Choroid plexus epithelial cell (primary cell): ENCODE measurements around the gene UGP2.
A peak's percentile ranks its signal among the peaks of the same experiment; 100 is the strongest.

ENCODE experiments used
- DNase-seq: peaks from one replicate; pipeline ENCODE4 v3.0.0-alpha.2; 2010; ENCODE audit warnings: low read depth
- H3K4me3 ChIP-seq: 2 replicates; pipeline ENCODE4 v1.5.1; 2011; ENCODE audit warnings: low read depth, mild to moderate bottlenecking, control low read depth, low read length, moderate library complexity
- TF ChIP-seq, protein P1 (sequence below): conservative IDR thresholded peaks from 2 replicates; pipeline ENCODE4 v1.5.1; 2011; ENCODE audit warnings: low read depth, mild to moderate bottlenecking, control low read depth, inconsistent platforms, low read length, moderate library complexity

UGP2 gene

GRCh38 chr2:63840081-63840784 is 1.5 kb upstream of the UGP2 start:
- H3K4me3 ChIP-seq, result peak overlapping the region; percentile 82
- TF ChIP-seq, protein P1, sequence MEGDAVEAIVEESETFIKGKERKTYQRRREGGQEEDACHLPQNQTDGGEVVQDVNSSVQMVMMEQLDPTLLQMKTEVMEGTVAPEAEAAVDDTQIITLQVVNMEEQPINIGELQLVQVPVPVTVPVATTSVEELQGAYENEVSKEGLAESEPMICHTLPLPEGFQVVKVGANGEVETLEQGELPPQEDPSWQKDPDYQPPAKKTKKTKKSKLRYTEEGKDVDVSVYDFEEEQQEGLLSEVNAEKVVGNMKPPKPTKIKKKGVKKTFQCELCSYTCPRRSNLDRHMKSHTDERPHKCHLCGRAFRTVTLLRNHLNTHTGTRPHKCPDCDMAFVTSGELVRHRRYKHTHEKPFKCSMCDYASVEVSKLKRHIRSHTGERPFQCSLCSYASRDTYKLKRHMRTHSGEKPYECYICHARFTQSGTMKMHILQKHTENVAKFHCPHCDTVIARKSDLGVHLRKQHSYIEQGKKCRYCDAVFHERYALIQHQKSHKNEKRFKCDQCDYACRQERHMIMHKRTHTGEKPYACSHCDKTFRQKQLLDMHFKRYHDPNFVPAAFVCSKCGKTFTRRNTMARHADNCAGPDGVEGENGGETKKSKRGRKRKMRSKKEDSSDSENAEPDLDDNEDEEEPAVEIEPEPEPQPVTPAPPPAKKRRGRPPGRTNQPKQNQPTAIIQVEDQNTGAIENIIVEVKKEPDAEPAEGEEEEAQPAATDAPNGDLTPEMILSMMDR, result no peak
- peak; percentile 43 for DNase-seq

DNA sequence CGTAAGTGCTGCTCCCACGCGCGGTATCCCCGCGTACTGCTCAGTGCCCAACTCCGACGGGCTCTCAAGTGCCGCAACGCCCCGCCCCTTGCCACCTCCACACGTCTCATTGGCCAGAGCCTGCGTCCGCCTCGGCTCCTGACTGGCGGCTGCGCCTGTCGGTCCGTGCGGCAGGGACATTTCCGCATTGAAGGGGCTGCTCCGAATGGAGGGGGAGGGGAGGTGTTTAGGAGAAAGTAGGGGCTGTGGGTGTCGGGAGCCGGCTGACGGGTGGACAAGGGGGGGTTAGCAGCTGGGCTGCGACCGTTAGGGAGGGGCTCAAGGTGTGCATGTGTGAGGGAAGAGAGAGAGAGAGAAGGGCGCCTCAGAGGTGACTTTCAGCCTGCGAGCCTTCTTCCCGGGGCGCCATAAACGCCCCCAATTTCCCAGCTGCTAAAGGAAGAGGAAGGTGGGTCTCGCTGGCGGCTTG is 877 bp upstream of the UGP2 start:
- peak overlapping the region; percentile 82 for H3K4me3 ChIP-seq
- peak; percentile 99 for DNase-seq
- TF ChIP-seq, protein P1, result no peak

GRCh38 chr2:63842149-63843061 is 709 bp downstream of the UGP2 start:
- peak; percentile 88 for DNase-seq
- TF ChIP-seq, protein P1, result no peak
- H3K4me3 ChIP-seq, result peak overlapping the region; percentile 82

DNA sequence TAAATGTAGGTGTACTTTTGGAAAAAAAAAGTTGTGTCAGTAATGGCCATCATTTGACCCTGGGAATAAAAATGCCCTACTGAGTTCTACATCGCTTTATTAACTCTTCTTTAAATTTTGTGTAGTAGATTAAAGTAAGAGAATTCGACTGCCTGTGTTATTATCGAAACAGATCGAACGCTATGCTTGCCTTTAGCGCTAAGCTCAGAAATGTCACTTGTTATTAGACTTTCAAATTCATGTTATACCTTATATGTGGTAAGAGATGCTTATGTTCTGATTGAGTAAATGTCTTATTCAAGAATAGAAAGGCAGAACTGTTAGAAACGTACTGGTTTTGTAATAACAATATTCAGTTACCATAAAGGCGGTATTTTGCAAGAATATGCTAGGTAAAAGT is 1.4 kb downstream of the UGP2 start:
- TF ChIP-seq, protein P1, result no peak
- H3K4me3 ChIP-seq, result peak overlapping the region; percentile 82
- DNase-seq, result no peak

GRCh38 chr2:63843791-63844190 is 2.1 kb downstream of the UGP2 start:
- TF ChIP-seq, protein P1, result no peak
- H3K4me3 ChIP-seq, result peak overlapping the region; percentile 82
- DNase-seq, result no peak

DNA sequence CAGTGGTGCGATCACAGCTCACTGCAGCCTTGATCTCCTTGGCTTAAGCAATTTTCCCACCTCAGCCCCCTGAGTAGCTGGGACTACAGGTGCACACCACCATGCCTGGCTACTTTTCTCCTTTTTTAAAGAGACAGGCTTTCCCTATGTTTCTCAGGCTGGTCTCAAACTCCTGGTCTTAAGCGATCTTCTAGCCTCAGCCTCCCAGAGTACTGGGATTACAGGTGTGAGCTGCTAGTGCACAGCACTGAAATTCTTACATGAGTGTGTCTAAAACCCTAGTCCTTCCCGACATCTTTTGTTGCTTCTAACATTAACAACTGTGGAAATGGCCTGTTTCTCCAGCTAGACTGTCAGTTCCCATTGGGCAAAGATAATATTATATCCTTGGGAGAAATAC is 2.9 kb downstream of the UGP2 start:
- no peak overlapping the region for H3K4me3 ChIP-seq
- TF ChIP-seq, protein P1, result no peak
- DNase-seq, result no peak
